Measurements from ENCODE around the gene EXOSC2. TPM values are rescaled to one million over a fixed set of nuclear protein-coding genes. Genes with fewer than 3 reads are reported as not detected.

The EXOSC2 gene
- polyA plus RNA-seq, 1 donor from 2014 or later, result 36.3 TPM

- H2AFZ ChIP-seq (ENCODE audit: low read depth, low read length), result peak overlapping the region; percentile 30
- H3K27ac ChIP-seq (ENCODE audit: low read length), result no peak overlapping the region
- TF ChIP-seq RAD21 (conservative IDR thresholded peaks at IDR 0.05), result peak; percentile 18
- TF ChIP-seq REST (IDR thresholded peaks at IDR 0.05; ENCODE audit: borderline replicate concordance), result no peak
- peak; percentile 92 for TF ChIP-seq MXI1 (conservative IDR thresholded peaks at IDR 0.05; ENCODE audit: poor library complexity, severe bottlenecking)
- no peak for TF ChIP-seq EP300 (conservative IDR thresholded peaks at IDR 0.05; ENCODE audit: poor library complexity, severe bottlenecking)
- peak; percentile 40 for TF ChIP-seq POLR2AphosphoS5 (IDR thresholded peaks at IDR 0.05)
- no peak for TF ChIP-seq SMC3 (conservative IDR thresholded peaks at IDR 0.05; ENCODE audit: poor library complexity)
- TF ChIP-seq EZH2 (IDR thresholded peaks at IDR 0.05; ENCODE audit: borderline replicate concordance, insufficient read depth, low read length, poor library complexity, severe bottlenecking), result no peak
- TF ChIP-seq CTCF (IDR thresholded peaks at IDR 0.05; ENCODE audit: poor library complexity, severe bottlenecking), result no peak
- TF ChIP-seq TAF1 (IDR thresholded peaks at IDR 0.05; ENCODE audit: low read depth), result no peak
- no peaks in the 10 kb centered on the region for H3K36me3 ChIP-seq (ENCODE audit: insufficient read depth, low read length)
- H3K9ac ChIP-seq (ENCODE audit: low read length), result peak overlapping the region; percentile 65
- H3K9me3 ChIP-seq (ENCODE audit: low read length), result peaks cover 5% of the 10 kb centered on the region
- H3K4me2 ChIP-seq (ENCODE audit: low read length), result no peak overlapping the region
- peaks cover 3% of the 10 kb centered on the region for H3K27me3 ChIP-seq (ENCODE audit: insufficient read depth, low read depth, low read length)
- H3F3A ChIP-seq (ENCODE audit: insufficient read depth, low read length, poor library complexity, severe bottlenecking), result no peaks in the 10 kb centered on the region
- H4K20me1 ChIP-seq (ENCODE audit: insufficient read depth), result no peaks in the 10 kb centered on the region
- H3K9me2 ChIP-seq (ENCODE audit: insufficient read depth, low read length), result no peaks in the 10 kb centered on the region
- no peaks in the 10 kb centered on the region for H3K79me2 ChIP-seq (replicated peaks; ENCODE audit: insufficient read depth, low read length)
- peak overlapping the region; percentile 74 for H3K4me3 ChIP-seq (ENCODE audit: low read length)
These were observed 12.5 kb upstream of the EXOSC2 start for GRCh38 chr9:130680836-130681768.

GRCh38 chr9:130681769-130682420 is 11.7 kb upstream of the EXOSC2 start:
- Histone ChIP-seq H3K4me3 (ENCODE audit: low read length) (peak overlapping the region; percentile 70), H3K79me2 (replicated peaks; ENCODE audit: insufficient read depth, low read length) (no peaks in the 10 kb centered on the region), H3F3A (ENCODE audit: insufficient read depth, low read length, poor library complexity, severe bottlenecking) (no peaks in the 10 kb centered on the region), H3K9ac (ENCODE audit: low read length) (peak overlapping the region; percentile 65), H3K9me3 (ENCODE audit: low read length) (peaks cover 5% of the 10 kb centered on the region), H3K36me3 (ENCODE audit: insufficient read depth, low read length) (no peaks in the 10 kb centered on the region), H4K20me1 (ENCODE audit: insufficient read depth) (no peaks in the 10 kb centered on the region), H3K27me3 (ENCODE audit: insufficient read depth, low read depth, low read length) (peaks cover 3% of the 10 kb centered on the region), H3K27ac (ENCODE audit: low read length) (no peak overlapping the region), H3K9me2 (ENCODE audit: insufficient read depth, low read length) (no peaks in the 10 kb centered on the region), H3K4me2 (ENCODE audit: low read length) (peak overlapping the region; percentile 53), H2AFZ (ENCODE audit: low read depth, low read length) (peak overlapping the region; percentile 21)
- TF ChIP-seq REST (IDR thresholded peaks at IDR 0.05; ENCODE audit: borderline replicate concordance) (no peak), MXI1 (conservative IDR thresholded peaks at IDR 0.05; ENCODE audit: poor library complexity, severe bottlenecking) (no peak), EZH2 (IDR thresholded peaks at IDR 0.05; ENCODE audit: borderline replicate concordance, insufficient read depth, low read length, poor library complexity, severe bottlenecking) (no peak), EP300 (conservative IDR thresholded peaks at IDR 0.05; ENCODE audit: poor library complexity, severe bottlenecking) (no peak), CTCF (IDR thresholded peaks at IDR 0.05; ENCODE audit: poor library complexity, severe bottlenecking) (no peak), RAD21 (conservative IDR thresholded peaks at IDR 0.05) (no peak), SMC3 (conservative IDR thresholded peaks at IDR 0.05; ENCODE audit: poor library complexity) (no peak), TAF1 (IDR thresholded peaks at IDR 0.05; ENCODE audit: low read depth) (no peak), POLR2AphosphoS5 (IDR thresholded peaks at IDR 0.05) (no peak)
